Measurements from ENCODE around the gene KLHL28. TPM values are rescaled to one million over a fixed set of nuclear protein-coding genes. Genes with fewer than 3 reads are reported as not detected.
A peak's percentile ranks its signal among the peaks of the same experiment; 100 is the strongest.

Gene KLHL28
- total and polyA plus RNA-seq, 2 experiments from 2014 or later = 5.3 to 16.2 TPM

- Histone ChIP-seq H3K36me3 (replicated peaks; ENCODE audit: insufficient read depth, low read depth) (no peaks in the 10 kb centered on the region), H3K9me2 (replicated peaks; ENCODE audit: insufficient read depth) (no peaks in the 10 kb centered on the region), H3K27ac (no peak overlapping the region), H3K27me3 (no peaks in the 10 kb centered on the region), H3K4me3 (no peak overlapping the region), H3K4me2 (peak overlapping the region; percentile 91), H3K4me1 (ENCODE audit: insufficient read depth) (peaks cover 19% of the 10 kb centered on the region), H3K79me2 (peaks cover 100% of the 10 kb centered on the region), H4K20me1 (ENCODE audit: insufficient read depth, poor library complexity, severe bottlenecking) (peaks cover 52% of the 10 kb centered on the region), H2AFZ (no peak overlapping the region), H3K9me3 (ENCODE audit: low read depth) (no peaks in the 10 kb centered on the region)
- DNase-seq (ENCODE audit: low spot score) = no peak
- TF ChIP-seq EZH2 (IDR thresholded peaks at IDR 0.05; ENCODE audit: borderline replicate concordance) = no peak
- TF ChIP-seq, protein P1, sequence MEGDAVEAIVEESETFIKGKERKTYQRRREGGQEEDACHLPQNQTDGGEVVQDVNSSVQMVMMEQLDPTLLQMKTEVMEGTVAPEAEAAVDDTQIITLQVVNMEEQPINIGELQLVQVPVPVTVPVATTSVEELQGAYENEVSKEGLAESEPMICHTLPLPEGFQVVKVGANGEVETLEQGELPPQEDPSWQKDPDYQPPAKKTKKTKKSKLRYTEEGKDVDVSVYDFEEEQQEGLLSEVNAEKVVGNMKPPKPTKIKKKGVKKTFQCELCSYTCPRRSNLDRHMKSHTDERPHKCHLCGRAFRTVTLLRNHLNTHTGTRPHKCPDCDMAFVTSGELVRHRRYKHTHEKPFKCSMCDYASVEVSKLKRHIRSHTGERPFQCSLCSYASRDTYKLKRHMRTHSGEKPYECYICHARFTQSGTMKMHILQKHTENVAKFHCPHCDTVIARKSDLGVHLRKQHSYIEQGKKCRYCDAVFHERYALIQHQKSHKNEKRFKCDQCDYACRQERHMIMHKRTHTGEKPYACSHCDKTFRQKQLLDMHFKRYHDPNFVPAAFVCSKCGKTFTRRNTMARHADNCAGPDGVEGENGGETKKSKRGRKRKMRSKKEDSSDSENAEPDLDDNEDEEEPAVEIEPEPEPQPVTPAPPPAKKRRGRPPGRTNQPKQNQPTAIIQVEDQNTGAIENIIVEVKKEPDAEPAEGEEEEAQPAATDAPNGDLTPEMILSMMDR (IDR thresholded peaks at IDR 0.05; ENCODE audit: poor library complexity) = no peak
- no peak for TF ChIP-seq EZH2phosphoT487 (IDR thresholded peaks at IDR 0.05; ENCODE audit: low read depth, severe bottlenecking, unreplicated experiment)
Measured at GRCh38 chr14:44968714-44969113, 7.0 kb upstream of the KLHL28 start.

DNA sequence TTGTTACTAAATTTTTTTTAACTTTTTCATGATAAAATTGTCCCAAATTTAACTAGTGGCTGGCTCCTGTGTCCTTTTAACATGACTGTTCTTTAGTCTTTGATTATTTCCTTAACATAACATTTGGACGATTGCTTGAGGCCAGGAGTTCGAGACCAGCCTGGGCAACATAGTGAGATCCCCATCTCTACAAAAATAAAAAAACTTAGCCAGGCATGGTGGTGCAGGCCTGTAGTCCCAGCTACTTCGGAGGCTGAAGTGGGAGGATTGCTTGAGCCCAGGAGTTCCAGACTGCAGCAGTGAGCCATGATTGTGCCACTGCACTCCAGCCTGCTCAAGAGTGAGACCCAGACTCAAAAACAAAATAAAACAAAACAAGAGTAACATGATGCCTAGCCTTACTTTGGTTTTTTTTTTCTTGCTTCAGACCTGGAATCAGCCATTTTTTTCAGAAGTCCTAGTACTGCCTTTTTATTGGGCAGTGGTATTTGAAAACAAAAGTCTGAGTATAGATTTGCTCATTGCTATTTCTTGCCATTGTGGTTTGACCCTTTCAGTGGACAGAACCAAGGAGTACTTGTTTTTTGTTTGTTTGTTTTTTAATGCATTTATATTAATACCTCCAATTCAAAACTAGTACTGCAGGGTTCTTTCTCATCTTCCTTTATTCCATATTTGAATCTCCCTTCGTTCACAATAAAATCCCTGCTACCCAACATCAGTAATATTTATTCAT lies 5.0 kb upstream of the KLHL28 start:
- Histone ChIP-seq H3K27ac (no peak overlapping the region), H3K27me3 (no peaks in the 10 kb centered on the region)
- WGBS (ENCODE audit: low lambda C conversion rate, missing lambda C conversion rate) = 97% methylated on average over 4 of the region's 4 CpGs

DNA sequence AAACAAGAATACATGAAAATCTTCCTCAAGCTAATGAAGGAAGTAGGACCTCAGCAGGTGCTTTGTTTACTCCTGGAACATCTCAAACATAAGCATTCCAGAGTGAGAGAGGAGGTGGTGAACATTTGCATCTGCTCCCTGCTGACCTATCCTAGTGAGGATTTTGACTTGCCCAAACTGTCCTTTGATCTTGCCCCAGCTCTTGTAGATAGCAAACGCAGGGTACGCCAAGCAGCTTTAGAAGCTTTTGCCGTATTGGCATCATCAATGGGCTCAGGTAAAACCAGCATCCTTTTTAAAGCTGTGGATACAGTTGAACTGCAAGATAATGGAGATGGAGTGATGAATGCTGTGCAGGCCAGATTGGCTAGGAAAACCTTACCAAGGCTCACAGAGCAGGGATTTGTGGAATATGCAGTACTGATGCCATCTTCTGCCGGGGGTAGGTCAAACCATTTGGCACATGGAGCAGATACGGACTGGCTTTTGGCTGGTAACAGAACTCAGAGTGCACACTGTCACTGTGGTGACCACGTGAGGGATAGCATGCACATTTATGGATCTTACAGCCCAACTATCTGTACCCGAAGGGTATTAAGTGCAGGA lies 2.1 kb upstream of the KLHL28 start:
- peaks cover 87% of the 10 kb centered on the region for H3K79me2 ChIP-seq
- TF ChIP-seq EZH2phosphoT487 (IDR thresholded peaks at IDR 0.05; ENCODE audit: low read depth, severe bottlenecking, unreplicated experiment) (no peak), EZH2 (IDR thresholded peaks at IDR 0.05; ENCODE audit: borderline replicate concordance) (no peak)
- TF ChIP-seq, protein P1 (IDR thresholded peaks at IDR 0.05; ENCODE audit: poor library complexity) = no peak
- WGBS (ENCODE audit: low lambda C conversion rate, missing lambda C conversion rate) = 18% methylated on average over 7 of the region's 7 CpGs
- peaks cover 52% of the 10 kb centered on the region for H4K20me1 ChIP-seq (ENCODE audit: insufficient read depth, poor library complexity, severe bottlenecking)
- H3K4me2 ChIP-seq = peak overlapping the region; percentile 91
- no peaks in the 10 kb centered on the region for H3K36me3 ChIP-seq (replicated peaks; ENCODE audit: insufficient read depth, low read depth)
- H3K4me1 ChIP-seq (ENCODE audit: insufficient read depth) = peaks cover 29% of the 10 kb centered on the region
- H3K27ac ChIP-seq = no peak overlapping the region
- H3K9me3 ChIP-seq (ENCODE audit: low read depth) = no peaks in the 10 kb centered on the region
- H3K9me2 ChIP-seq (replicated peaks; ENCODE audit: insufficient read depth) = no peaks in the 10 kb centered on the region
- H2AFZ ChIP-seq = no peak overlapping the region
- peak overlapping the region; percentile 42 for H3K4me3 ChIP-seq
- no peak for DNase-seq (ENCODE audit: low spot score)
- H3K27me3 ChIP-seq = no peaks in the 10 kb centered on the region

More for the DNA sequence above, 5.0 kb upstream of the KLHL28 start:
- DNase-seq (ENCODE audit: low spot score) = no peak
- H3K36me3 ChIP-seq (replicated peaks; ENCODE audit: insufficient read depth, low read depth) = no peaks in the 10 kb centered on the region
- no peaks in the 10 kb centered on the region for H3K9me3 ChIP-seq (ENCODE audit: low read depth)
- H3K9me2 ChIP-seq (replicated peaks; ENCODE audit: insufficient read depth) = no peaks in the 10 kb centered on the region
- peak overlapping the region; percentile 14 for H3K4me3 ChIP-seq
- H3K79me2 ChIP-seq = peaks cover 95% of the 10 kb centered on the region
- H2AFZ ChIP-seq = no peak overlapping the region
- peaks cover 19% of the 10 kb centered on the region for H3K4me1 ChIP-seq (ENCODE audit: insufficient read depth)
- H4K20me1 ChIP-seq (ENCODE audit: insufficient read depth, poor library complexity, severe bottlenecking) = peaks cover 48% of the 10 kb centered on the region
- H3K4me2 ChIP-seq = peak overlapping the region; percentile 91
- TF ChIP-seq, protein P1 (IDR thresholded peaks at IDR 0.05; ENCODE audit: poor library complexity) = no peak
- TF ChIP-seq EZH2 (IDR thresholded peaks at IDR 0.05; ENCODE audit: borderline replicate concordance) = no peak
- TF ChIP-seq EZH2phosphoT487 (IDR thresholded peaks at IDR 0.05; ENCODE audit: low read depth, severe bottlenecking, unreplicated experiment) = no peak

Data from hepatocyte (in vitro differentiated cells).